OCI-LY3 (cell line): ENCODE results near the gene KDM4F.

Experiments
- H2AFZ ChIP-seq: fragments of 200-600, 300-600 bp; shearing (Covaris generic); 2 replicates; pipeline ENCODE4 v1.6.0; 2014; ENCODE audit warnings: antibody characterized with exemption, low read depth, low read length
- H3K27ac ChIP-seq: fragments of 200-600, 300-600 bp; sonication (generic); 2 replicates; pipeline ENCODE4 v1.5.1; 2014; ENCODE audit warnings: mild to moderate bottlenecking, low read length, moderate library complexity, mixed read lengths
- H3K27me3 ChIP-seq: fragments of 200-600, 300-600 bp; sonication (generic); 2 replicates; pipeline ENCODE4 v1.6.1; 2014; ENCODE audit warnings: low read depth, low read length, mixed read lengths
- H3K36me3 ChIP-seq: fragments of 200-600, 300-600 bp; sonication (generic); replicated peaks from 2 replicates; pipeline ENCODE3; 2014; ENCODE audit warnings: low read depth, low read length, mixed read lengths
- H3K4me1 ChIP-seq: fragments of 300-600, 200-600 bp; sonication (generic); 2 replicates; pipeline ENCODE4 v1.6.1; 2014; ENCODE audit warnings: low read length, mixed read lengths
- H3K4me2 ChIP-seq: fragments of 200-600, 300-600 bp; sonication (generic); 2 replicates; pipeline ENCODE4 v1.6.1; 2014; ENCODE audit warnings: low read length, mixed read lengths
- H3K4me3 ChIP-seq: fragments of 300-600, 200-600 bp; sonication (generic); 2 replicates; pipeline ENCODE4 v1.5.1; 2014; ENCODE audit warnings: antibody characterized with exemption, mild to moderate bottlenecking, low read length, moderate library complexity
- H3K79me2 ChIP-seq: fragments of 300-600, 200-600 bp; shearing (Covaris generic); 2 replicates; pipeline ENCODE4 v1.6.1; 2014; ENCODE audit warnings: mild to moderate bottlenecking, low read length, mixed read lengths
- H3K9ac ChIP-seq: fragments of 300-600, 200-600 bp; shearing (Covaris generic); 2 replicates; pipeline ENCODE4 v1.6.0; 2014; ENCODE audit warnings: mild to moderate bottlenecking, low read length, moderate library complexity
- H3K9me3 ChIP-seq: fragments of 200-600, 300-600 bp; shearing (Covaris generic); 2 replicates; pipeline ENCODE4 v1.6.1; 2014; ENCODE audit warnings: low read length, mixed read lengths; ENCODE audit not compliant: insufficient read depth
- H4K20me1 ChIP-seq: fragments of 200-600, 300-600 bp; sonication (generic); 2 replicates; pipeline ENCODE4 v1.6.1; 2016; ENCODE audit warnings: low read length, mixed read lengths; ENCODE audit not compliant: insufficient read depth
- CTCF ChIP-seq: fragments of 200-600, 300-600 bp; sonication (generic); IDR thresholded peaks from 2 replicates; pipeline ENCODE4 v1.5.1; 2014; ENCODE audit warnings: antibody characterized with exemption, low read length, low read depth
- EZH2phosphoT487 ChIP-seq: fragments of 200-600 bp; shearing (Covaris generic); IDR thresholded peaks from 2 replicates; pipeline ENCODE4 v1.6.1; 2018; ENCODE audit warnings: antibody characterized with exemption, mixed run types, low read depth

The KDM4F gene

DNA sequence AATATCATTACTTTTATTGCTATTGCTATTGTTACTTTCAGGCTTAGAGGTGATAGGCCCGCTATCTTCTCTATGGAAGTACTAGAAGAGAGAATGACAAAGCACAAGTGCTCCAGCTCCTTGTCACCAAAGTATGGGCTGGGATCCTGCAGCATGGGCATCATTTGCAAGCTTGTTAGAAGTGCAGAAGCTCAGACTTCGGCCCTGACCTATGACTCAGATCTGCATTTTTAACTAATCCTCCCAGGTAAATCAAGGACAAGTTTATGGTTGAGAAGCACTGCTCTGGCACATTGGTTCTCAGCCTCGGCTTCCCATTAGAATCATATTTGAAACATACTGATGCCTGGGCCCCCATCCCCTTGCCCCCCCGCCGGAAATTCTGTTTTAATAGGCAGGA, 31.8 kb downstream of the KDM4F start:
- Histone ChIP-seq H3K4me3 (no peak overlapping the region), H3K9ac (no peak overlapping the region), H3K4me2 (no peak overlapping the region), H3K9me3 (no peaks in the 10 kb centered on the region), H4K20me1 (no peaks in the 10 kb centered on the region), H3K27me3 (no peaks in the 10 kb centered on the region), H3K36me3 (no peaks in the 10 kb centered on the region), H3K79me2 (no peaks in the 10 kb centered on the region), H3K27ac (no peak overlapping the region), H2AFZ (no peak overlapping the region), H3K4me1 (peaks cover 8% of the 10 kb centered on the region)
- TF ChIP-seq EZH2phosphoT487 (no peak), CTCF (no peak)

DNA sequence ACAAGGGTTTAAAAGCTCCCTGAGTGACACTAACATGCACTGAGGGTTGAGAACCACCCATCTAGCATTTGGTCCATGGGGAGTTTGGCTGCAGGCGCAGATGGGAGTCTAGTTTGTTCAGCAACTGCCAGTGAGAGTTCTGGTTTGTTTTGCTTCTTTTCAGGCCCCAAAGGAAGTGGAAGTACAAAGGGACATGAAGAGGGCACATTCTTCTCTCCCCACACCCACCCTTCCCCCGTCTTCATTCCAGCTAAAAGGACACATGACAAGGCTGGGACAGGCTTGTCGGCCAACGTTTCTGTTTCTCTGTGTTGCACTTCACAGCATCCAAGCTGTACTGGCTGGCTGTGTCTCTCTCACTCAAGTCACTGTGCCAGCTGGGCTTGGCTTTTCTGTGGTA, 32.2 kb downstream of the KDM4F start:
- Histone ChIP-seq H3K4me3 (no peak overlapping the region), H3K9ac (no peak overlapping the region), H3K79me2 (no peaks in the 10 kb centered on the region), H3K36me3 (no peaks in the 10 kb centered on the region), H3K4me2 (no peak overlapping the region), H3K9me3 (no peaks in the 10 kb centered on the region), H4K20me1 (no peaks in the 10 kb centered on the region), H3K27me3 (no peaks in the 10 kb centered on the region), H3K27ac (no peak overlapping the region), H3K4me1 (peaks cover 6% of the 10 kb centered on the region), H2AFZ (no peak overlapping the region)
- TF ChIP-seq EZH2phosphoT487 = no peak
- TF ChIP-seq CTCF = no peak

GRCh38 chr11:95082576-95083001, 33.4 kb downstream of the KDM4F start:
- Histone ChIP-seq H2AFZ (no peak overlapping the region), H3K9ac (no peak overlapping the region), H3K4me3 (no peak overlapping the region), H3K27ac (no peak overlapping the region), H3K79me2 (no peaks in the 10 kb centered on the region), H3K27me3 (no peaks in the 10 kb centered on the region), H3K4me2 (no peak overlapping the region), H4K20me1 (no peaks in the 10 kb centered on the region), H3K9me3 (no peaks in the 10 kb centered on the region), H3K36me3 (no peaks in the 10 kb centered on the region), H3K4me1 (no peaks in the 10 kb centered on the region)
- TF ChIP-seq CTCF = no peak
- TF ChIP-seq EZH2phosphoT487 = no peak

DNA sequence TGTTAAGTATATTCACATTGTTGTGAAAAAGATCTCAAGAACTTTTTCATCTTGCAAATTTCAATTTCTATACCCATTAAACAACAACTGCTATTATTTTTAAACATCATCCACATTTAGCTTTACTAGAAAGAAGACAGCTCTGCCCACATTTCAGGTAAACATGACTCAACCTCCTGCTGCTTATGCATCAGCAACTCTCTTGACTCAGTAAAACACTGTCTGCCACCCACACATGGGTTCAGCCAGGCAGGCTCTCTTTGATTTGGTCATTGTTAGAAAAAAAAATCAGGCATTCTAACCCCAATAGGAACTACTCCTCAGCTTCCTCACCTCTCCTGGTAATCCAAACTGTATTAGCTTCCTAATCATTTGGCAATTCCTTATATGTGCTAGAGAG, 35.3 kb downstream of the KDM4F start:
- Histone ChIP-seq H2AFZ (no peak overlapping the region), H3K9ac (no peak overlapping the region)
- TF ChIP-seq EZH2phosphoT487 (no peak), CTCF (no peak)

More for the DNA sequence above, 35.3 kb downstream of the KDM4F start:
- H3K4me1 ChIP-seq = peaks cover 6% of the 10 kb centered on the region
- H3K27me3 ChIP-seq = no peaks in the 10 kb centered on the region
- no peak overlapping the region for H3K4me2 ChIP-seq
- no peaks in the 10 kb centered on the region for H3K79me2 ChIP-seq
- no peak overlapping the region for H3K27ac ChIP-seq
- no peaks in the 10 kb centered on the region for H3K9me3 ChIP-seq
- no peaks in the 10 kb centered on the region for H3K36me3 ChIP-seq
- no peaks in the 10 kb centered on the region for H4K20me1 ChIP-seq
- no peak overlapping the region for H3K4me3 ChIP-seq
